ENCODE data around the gene NMT2. TPM values are rescaled to one million over a fixed set of nuclear protein-coding genes. Genes with fewer than 3 reads are reported as not detected.

Gene NMT2
- total and polyA plus RNA-seq, 2 of the 4 experiments (the other 2 are of a cell fraction), result 18.7 to 41.0 TPM

DNA sequence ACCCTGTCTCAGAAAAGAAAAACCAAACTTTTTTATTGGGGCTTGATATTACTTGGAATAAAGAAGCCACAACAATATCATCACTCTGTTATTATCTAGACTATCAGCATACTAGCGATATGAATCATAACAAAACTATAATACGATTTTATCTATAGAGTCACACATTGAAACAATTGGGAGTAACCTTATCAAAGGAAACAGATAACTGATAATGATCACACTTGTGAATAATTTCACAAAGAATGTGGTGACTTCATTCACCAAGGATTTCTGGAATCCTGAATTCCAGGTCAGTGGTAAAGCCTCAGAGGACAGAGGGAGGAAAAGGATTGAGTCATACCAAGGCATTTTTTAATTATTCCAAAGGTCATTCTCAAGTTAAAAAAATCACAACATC is 32.1 kb upstream of the NMT2 start:
- dilution Hi-C loops (cut with HindIII; ENCODE audit: low sequenced_read_pairs, unreplicated experiment), result no loop called here
- ATAC-seq (ENCODE audit: low read depth) (peak; percentile 68), DNase-seq (peak; percentile 80)
- peaks cover 26% of the 10 kb centered on the region for H3K4me1 ChIP-seq (ENCODE audit: control insufficient read depth, insufficient read depth, low read length)
- POLR2A ChIA-PET (ENCODE audit: unreplicated experiment), result no interaction called here
- H3K23ac ChIP-seq (ENCODE audit: low read depth, low read length), result peak overlapping the region; percentile 48; the same call in 1 of the 2 replicates
- H3K9me1 ChIP-seq (ENCODE audit: insufficient read depth, low read length), result peaks cover 19% of the 10 kb centered on the region
- in situ Hi-C loops (cut with MboI; ENCODE audit: low sequenced_read_pairs), result no loop called here
- peak overlapping the region; percentile 98 for H2BK120ac ChIP-seq (ENCODE audit: low read depth, low read length)
- H4K20me1 ChIP-seq (ENCODE audit: insufficient read depth, low read length), result no peaks in the 10 kb centered on the region
- WGBS, 2 experiments (ENCODE audit: extremely low coverage in 2 of 2, insufficient read length in 1 of 2), result no CpG with 5 or more reads among the region's 2 CpGs
- peak overlapping the region; percentile 88 for H2BK5ac ChIP-seq (ENCODE audit: low read depth, low read length, poor library complexity, severe bottlenecking)
- no peak overlapping the region for H2AFZ ChIP-seq (replicated peaks; ENCODE audit: low read length, poor library complexity)
- peak overlapping the region; percentile 93; the same call in 2 of the 3 replicates for H2BK15ac ChIP-seq (ENCODE audit: low read depth, low read length)
- no peaks in the 10 kb centered on the region for H3K9me3 ChIP-seq (ENCODE audit: control insufficient read depth, insufficient read depth, low read length)
- no peak overlapping the region for H3K4me2 ChIP-seq (ENCODE audit: low read depth, low read length)
- H3K14ac ChIP-seq (replicated peaks; ENCODE audit: low read depth, low read length), result 0 out of 2 replicates have a peak overlapping the region, but pooled peaks have one; percentile 90
- peak overlapping the region; percentile 82 to 87 for H4K8ac ChIP-seq (ENCODE audit: low read depth in 2 of 2, low read length in 2 of 2)
- CTCF ChIA-PET, result no interaction called here
- peak; percentile 18; the same call in 1 of the 2 replicates for TF ChIP-seq CEBPB (IDR thresholded peaks at IDR 0.05; ENCODE audit: low read depth, low read length)
- TF ChIP-seq CHD1 (IDR thresholded peaks at IDR 0.05; ENCODE audit: low read depth, low read length), result no peak
- H3K4ac ChIP-seq (ENCODE audit: low read depth, low read length), result peak overlapping the region; percentile 94
- intact Hi-C loops (cut with micrococcal nuclease), result no loop called here
- peak overlapping the region; percentile 77 for H2AK9ac ChIP-seq (replicated peaks; ENCODE audit: low read depth, low read length, poor library complexity)
- peak overlapping the region; percentile 80 for H2AK5ac ChIP-seq (ENCODE audit: low read depth, low read length)
- no peak overlapping the region for H3K9ac ChIP-seq (ENCODE audit: low read depth, low read length)
- peaks cover 0 to 4% of the 10 kb centered on the region in 2 experiments; a peak in 2 of 4 replicates for H3K79me1 ChIP-seq (ENCODE audit: low read depth in 1 of 2, low read length in 2 of 2)
- H3K56ac ChIP-seq (ENCODE audit: extremely low read depth, insufficient read depth, low read length), result peak overlapping the region; percentile 19; the same call in 1 of the 2 replicates
- no peak overlapping the region for H3K4me3 ChIP-seq (ENCODE audit: insufficient read depth, low read depth, low read length)
- no peaks in the 10 kb centered on the region for H3K36me3 ChIP-seq (ENCODE audit: control insufficient read depth, insufficient read depth, low read length)
- H3K27ac ChIP-seq (ENCODE audit: insufficient read depth, low read length), result peak overlapping the region; percentile 63
- peak overlapping the region; percentile 98 for H2BK20ac ChIP-seq (ENCODE audit: low read depth, low read length)
- no peaks in the 10 kb centered on the region for H3K27me3 ChIP-seq (ENCODE audit: control insufficient read depth, insufficient read depth, low read length)
- peak overlapping the region; percentile 87 for H3K18ac ChIP-seq (ENCODE audit: low read depth, low read length)
- peak overlapping the region; percentile 98 for H4K91ac ChIP-seq (ENCODE audit: insufficient read depth, low read depth, low read length)
- no TSS peak for BruUV-seq (replicated peaks)
- H4K5ac ChIP-seq (ENCODE audit: low read depth, low read length), result peak overlapping the region; percentile 85; the same call in 1 of the 2 replicates
